Testis (tissue), 3 donors: ENCODE data around the gene FHIT. TPM values are rescaled to one million over a fixed set of nuclear protein-coding genes. Genes with fewer than 3 reads are reported as not detected.
A peak's percentile ranks its signal among the peaks of the same experiment; 100 is the strongest.

Experiments used
- DNase-seq: peaks from one replicate; pipeline ENCODE4 v3.0.0-alpha.2; 2019
- H3K27ac ChIP-seq, 2 donors: fragments of 200-600 bp; sonication (generic); one replicate each; pipeline ENCODE4 v1.5.1; 2019
- H3K27me3 ChIP-seq: fragments of 200-600 bp; sonication (generic); one replicate; pipeline ENCODE4 v1.5.1; 2019
- H3K36me3 ChIP-seq: fragments of 200-600 bp; sonication (generic); one replicate; pipeline ENCODE4 v1.5.1; 2017; ENCODE audit warnings: low read depth; ENCODE audit errors: missing control alignments
- H3K4me1 ChIP-seq: fragments of 200-600 bp; sonication (generic); one replicate; pipeline ENCODE4 v1.5.1; 2019
- H3K4me3 ChIP-seq, 2 donors: fragments of 200-600 bp; sonication (generic); one replicate each; pipeline ENCODE4 v1.5.1; 2017 to 2019
- H3K9me3 ChIP-seq: fragments of 200-600 bp; sonication (generic); one replicate; pipeline ENCODE4 v1.5.1; 2017
- CTCF ChIP-seq, 3 experiments: fragments of 450-650 bp in 2 of 3; fragments of 200-600 bp in 1 of 3; sonication (generic) in 1 of 3; IDR thresholded peaks; one replicate each; pipeline ENCODE4 v1.5.1; 2016 to 2019; ENCODE audit warnings: antibody characterized with exemption in 3 of 3, mild to moderate bottlenecking in 2 of 3, moderate library complexity in 1 of 3
- POLR2A ChIP-seq: fragments of 450-650 bp; IDR thresholded peaks from one replicate; pipeline ENCODE4 v1.6.1; 2017; ENCODE audit warnings: antibody characterized with exemption, mild to moderate bottlenecking, moderate library complexity
- WGBS, 2 donors: methylation state at CpG; one replicate each; pipeline ENCODE4 v1.1.5; 2018; 5-methylcytosine and 5-hydroxymethylcytosine counted together
- intact Hi-C: fragments of 100-400 bp; cut with DNase I; formaldehyde crosslinking; loops from one replicate; pipeline ENCODE4 v1.15.1; 2023; ENCODE audit warnings: low total_unique reads
- polyA plus RNA-seq: library from polyadenylated mRNA; stranded (reverse); fragments of 350-450 nt; fragmentation: Illumina TruSeq; extraction: RNeasy Lipid Tissue Mini Kit (QIAGEN cat#74804); gene quantifications from one replicate; pipeline ENCODE4 v1.2.3, GENCODE V29; 2014; ENCODE audit warnings: low read depth, low replicate concordance; ENCODE audit not compliant: insufficient read depth
- total RNA-seq, 2 donors: library from RNA; depleted of rRNA; stranded (reverse); fragments of >200 nt; gene quantifications; one replicate each; pipeline ENCODE4 v1.2.3, GENCODE V29; 2016

Gene FHIT
- total and polyA plus RNA-seq, 3 donors from 2014 or later: 10.1 to 29.6 (median 15.5) TPM

DNA sequence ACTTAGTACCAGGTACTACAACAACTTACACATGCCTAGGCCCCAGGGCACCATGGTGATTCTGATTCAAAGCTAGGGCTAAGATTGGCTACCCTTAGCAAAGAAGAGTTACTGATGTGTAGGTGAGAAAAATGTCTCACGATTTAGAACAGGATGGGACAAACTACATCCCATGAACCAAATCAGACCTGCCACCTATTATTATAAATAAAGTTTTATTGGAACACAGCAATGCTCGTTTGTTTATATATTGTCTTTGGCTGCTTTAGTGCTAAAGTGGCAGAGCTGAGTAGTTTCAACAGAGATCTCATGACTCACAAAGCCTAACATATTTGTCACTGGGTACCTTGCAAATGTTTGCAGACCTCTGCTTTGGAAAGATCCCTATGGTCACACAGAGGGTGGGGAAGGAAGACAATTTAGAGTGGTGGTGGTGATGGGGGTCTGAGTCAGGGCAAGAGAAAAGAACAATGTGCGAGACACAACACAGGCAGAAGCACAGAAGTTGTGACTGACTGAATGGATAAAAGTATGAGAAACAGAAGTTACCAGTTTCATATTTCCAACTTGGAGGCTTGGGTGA, 1430.8 kb downstream of the FHIT start:
- DNase-seq: no peak
- no peaks in the 10 kb centered on the region for H3K36me3 ChIP-seq
- intact Hi-C loops: no loop called here
- WGBS, 2 donors: 82 to 88% methylated on average over 3 of the region's 3 CpGs
- no peak overlapping the region for H3K27ac ChIP-seq
- H3K4me1 ChIP-seq: peaks cover 15% of the 10 kb centered on the region
- H3K9me3 ChIP-seq: no peaks in the 10 kb centered on the region
- H3K4me3 ChIP-seq: no peak overlapping the region
- TF ChIP-seq CTCF (IDR thresholded peaks at IDR 0.05) (no peak), POLR2A (no peak)
- no peaks in the 10 kb centered on the region for H3K27me3 ChIP-seq

- intact Hi-C loops: no loop called here
- Histone ChIP-seq H3K36me3 (no peaks in the 10 kb centered on the region), H3K4me1 (peaks cover 15% of the 10 kb centered on the region), H3K4me3 (no peak overlapping the region), H3K9me3 (no peaks in the 10 kb centered on the region), H3K27me3 (no peaks in the 10 kb centered on the region), H3K27ac (no peak overlapping the region)
- 70 to 71% methylated on average over 4 of the region's 4 CpGs for WGBS, 2 donors
- no peak for DNase-seq
- TF ChIP-seq CTCF (IDR thresholded peaks at IDR 0.05): no peak
- TF ChIP-seq POLR2A: no peak
These were observed 1432.3 kb downstream of the FHIT start for GRCh38 chr3:59818919-59819300.

DNA sequence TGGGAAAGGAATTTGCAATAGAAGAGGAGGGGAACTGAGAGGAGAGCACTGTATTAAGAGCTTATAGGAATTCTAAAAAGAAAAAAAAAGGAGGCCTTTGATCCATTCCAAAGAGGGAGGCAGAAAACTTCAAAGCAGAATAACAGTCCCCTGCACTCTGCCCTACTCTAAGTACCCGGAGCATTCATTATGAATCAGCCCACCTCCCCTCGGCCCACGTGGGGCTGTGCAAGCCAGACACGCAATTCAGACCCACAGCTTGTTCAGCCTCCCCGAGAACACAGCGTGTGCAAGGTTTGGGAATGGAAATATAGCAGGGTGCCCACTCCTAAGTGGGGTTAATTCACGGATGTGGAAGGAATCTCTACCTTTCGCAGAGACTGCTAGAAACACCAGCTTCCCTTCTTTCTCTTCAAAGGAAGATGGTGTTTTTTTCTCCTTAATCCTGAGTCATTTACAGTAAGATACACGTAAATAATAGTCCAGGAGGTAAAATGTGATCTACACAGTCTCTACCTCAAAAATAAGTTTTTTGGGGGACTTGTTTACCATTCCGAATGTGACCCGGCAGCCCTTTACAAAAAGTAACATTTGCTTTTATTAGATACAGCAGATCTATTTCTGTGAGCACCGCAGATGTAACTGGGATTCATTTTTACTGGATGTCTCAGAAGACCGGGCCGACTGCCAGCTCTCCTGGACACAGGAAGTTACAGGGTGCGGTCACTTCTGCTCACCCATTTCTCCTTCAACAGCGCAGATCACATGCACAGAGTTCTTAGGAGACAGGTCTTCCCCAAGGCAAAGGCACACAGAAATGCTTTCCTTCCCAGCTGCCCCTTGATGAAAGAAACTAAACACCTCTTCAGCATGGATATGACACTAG, 1433.0 kb downstream of the FHIT start:
- intact Hi-C loops: no loop called here
- WGBS, 2 donors: 31 to 39% methylated on average over 16 of the region's 16 CpGs
- Histone ChIP-seq H3K9me3 (no peaks in the 10 kb centered on the region), H3K4me3 (no peak overlapping the region), H3K27ac (no peak overlapping the region), H3K36me3 (no peaks in the 10 kb centered on the region), H3K4me1 (peaks cover 15% of the 10 kb centered on the region), H3K27me3 (no peaks in the 10 kb centered on the region)
- peak; percentile 92 for DNase-seq
- TF ChIP-seq CTCF (IDR thresholded peaks at IDR 0.05) (no peak), POLR2A (no peak)

- Histone ChIP-seq H3K9me3 (no peaks in the 10 kb centered on the region), H3K36me3 (no peaks in the 10 kb centered on the region), H3K4me3 (no peak overlapping the region), H3K4me1 (peaks cover 15% of the 10 kb centered on the region), H3K27ac (no peak overlapping the region), H3K27me3 (no peaks in the 10 kb centered on the region)
- WGBS, 2 donors: 57 to 62% methylated on average over 4 of the region's 4 CpGs
- intact Hi-C loops: no loop called here
- no peak for DNase-seq
- TF ChIP-seq POLR2A (no peak), CTCF (IDR thresholded peaks at IDR 0.05) (no peak)
These were observed 1433.7 kb downstream of the FHIT start for GRCh38 chr3:59817511-59817910.
